GM06990 (cell line): ENCODE results near the gene CCDC81.
A peak's percentile ranks its signal among the peaks of the same experiment; 100 is the strongest.

Experiments used
- DNase-seq: peaks from one replicate; pipeline ENCODE4 v3.0.0-alpha.2; 2011; ENCODE audit not compliant: insufficient read length; ENCODE audit errors: extremely low read depth
- H3K27me3 ChIP-seq: replicated peaks from 2 replicates; pipeline ENCODE4 v1.6.0; 2011; ENCODE audit warnings: low read length; ENCODE audit not compliant: control insufficient read depth, insufficient read depth
- H3K36me3 ChIP-seq: 2 replicates; pipeline ENCODE4 v1.5.1; 2011; ENCODE audit warnings: low read length; ENCODE audit not compliant: control insufficient read depth, insufficient read depth
- H3K4me3 ChIP-seq: replicated peaks from 2 replicates; pipeline ENCODE4 v1.5.1; 2011; ENCODE audit warnings: low read depth, mild to moderate bottlenecking, control low read depth, low read length
- TF ChIP-seq, protein P1 (sequence below): IDR thresholded peaks from 2 replicates; pipeline ENCODE4 v1.5.1; 2011; ENCODE audit warnings: low read length, control low read depth, mild to moderate bottlenecking, inconsistent platforms; ENCODE audit not compliant: insufficient read depth, poor library complexity, severe bottlenecking

Gene CCDC81

DNA sequence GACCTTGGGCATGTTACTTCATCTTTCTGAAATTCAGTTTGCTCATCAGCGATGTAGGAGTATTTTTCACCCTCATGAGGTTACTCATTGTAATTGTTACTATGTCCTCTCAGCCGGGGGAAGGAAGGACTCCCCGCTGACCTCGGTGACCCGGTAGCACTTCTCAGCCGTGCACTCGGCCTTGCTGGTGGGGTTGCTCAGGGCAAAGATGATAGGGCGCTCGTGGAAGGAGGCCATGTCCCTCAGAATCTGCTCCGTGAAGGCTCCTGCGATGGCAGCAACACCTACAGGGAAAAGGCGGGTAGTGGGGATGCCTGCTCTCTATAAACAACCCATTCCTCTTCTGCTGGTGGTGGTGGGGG, 72.2 kb downstream of the CCDC81 start:
- Histone ChIP-seq H3K4me3 (no peak overlapping the region), H3K36me3 (no peaks in the 10 kb centered on the region), H3K27me3 (no peaks in the 10 kb centered on the region)
- DNase-seq = no peak
- TF ChIP-seq, protein P1, sequence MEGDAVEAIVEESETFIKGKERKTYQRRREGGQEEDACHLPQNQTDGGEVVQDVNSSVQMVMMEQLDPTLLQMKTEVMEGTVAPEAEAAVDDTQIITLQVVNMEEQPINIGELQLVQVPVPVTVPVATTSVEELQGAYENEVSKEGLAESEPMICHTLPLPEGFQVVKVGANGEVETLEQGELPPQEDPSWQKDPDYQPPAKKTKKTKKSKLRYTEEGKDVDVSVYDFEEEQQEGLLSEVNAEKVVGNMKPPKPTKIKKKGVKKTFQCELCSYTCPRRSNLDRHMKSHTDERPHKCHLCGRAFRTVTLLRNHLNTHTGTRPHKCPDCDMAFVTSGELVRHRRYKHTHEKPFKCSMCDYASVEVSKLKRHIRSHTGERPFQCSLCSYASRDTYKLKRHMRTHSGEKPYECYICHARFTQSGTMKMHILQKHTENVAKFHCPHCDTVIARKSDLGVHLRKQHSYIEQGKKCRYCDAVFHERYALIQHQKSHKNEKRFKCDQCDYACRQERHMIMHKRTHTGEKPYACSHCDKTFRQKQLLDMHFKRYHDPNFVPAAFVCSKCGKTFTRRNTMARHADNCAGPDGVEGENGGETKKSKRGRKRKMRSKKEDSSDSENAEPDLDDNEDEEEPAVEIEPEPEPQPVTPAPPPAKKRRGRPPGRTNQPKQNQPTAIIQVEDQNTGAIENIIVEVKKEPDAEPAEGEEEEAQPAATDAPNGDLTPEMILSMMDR = no peak

DNA sequence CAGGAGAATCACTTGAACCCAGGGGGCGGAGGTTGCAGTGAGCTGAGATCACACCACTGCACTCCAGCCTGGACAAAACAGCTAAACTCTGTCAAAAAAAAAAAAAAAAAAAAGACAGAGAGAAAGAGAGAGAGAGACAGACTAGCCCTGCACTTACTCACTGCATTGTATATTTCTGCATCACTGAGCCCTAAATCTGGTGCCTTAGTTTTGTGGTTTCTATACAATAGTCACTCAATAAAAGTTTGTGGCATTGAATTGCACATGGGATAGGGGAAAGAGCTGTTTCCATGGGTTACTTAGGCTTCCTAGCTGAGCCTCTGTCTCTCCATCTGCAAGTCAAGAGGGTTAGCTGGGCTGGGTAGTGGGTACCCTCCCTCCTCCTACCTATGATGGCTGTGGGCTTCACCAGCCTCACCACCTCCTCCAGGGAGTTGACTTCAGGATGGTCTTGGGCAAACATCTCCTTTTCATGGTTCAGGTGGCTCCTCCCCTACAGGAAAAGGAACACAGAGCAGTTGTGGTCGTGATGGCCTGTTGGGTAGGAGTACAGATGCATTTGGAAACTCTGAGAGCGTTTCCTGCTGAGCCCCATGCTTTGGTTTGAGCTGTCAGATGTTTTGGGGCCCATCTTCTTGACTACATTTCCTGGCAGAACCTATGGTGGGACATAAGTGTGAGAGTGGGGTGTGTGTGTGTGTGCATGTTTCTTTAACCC, 73.2 kb downstream of the CCDC81 start:
- DNase-seq = no peak
- Histone ChIP-seq H3K4me3 (no peak overlapping the region), H3K36me3 (no peaks in the 10 kb centered on the region), H3K27me3 (no peaks in the 10 kb centered on the region)
- TF ChIP-seq, protein P1 = no peak

DNA sequence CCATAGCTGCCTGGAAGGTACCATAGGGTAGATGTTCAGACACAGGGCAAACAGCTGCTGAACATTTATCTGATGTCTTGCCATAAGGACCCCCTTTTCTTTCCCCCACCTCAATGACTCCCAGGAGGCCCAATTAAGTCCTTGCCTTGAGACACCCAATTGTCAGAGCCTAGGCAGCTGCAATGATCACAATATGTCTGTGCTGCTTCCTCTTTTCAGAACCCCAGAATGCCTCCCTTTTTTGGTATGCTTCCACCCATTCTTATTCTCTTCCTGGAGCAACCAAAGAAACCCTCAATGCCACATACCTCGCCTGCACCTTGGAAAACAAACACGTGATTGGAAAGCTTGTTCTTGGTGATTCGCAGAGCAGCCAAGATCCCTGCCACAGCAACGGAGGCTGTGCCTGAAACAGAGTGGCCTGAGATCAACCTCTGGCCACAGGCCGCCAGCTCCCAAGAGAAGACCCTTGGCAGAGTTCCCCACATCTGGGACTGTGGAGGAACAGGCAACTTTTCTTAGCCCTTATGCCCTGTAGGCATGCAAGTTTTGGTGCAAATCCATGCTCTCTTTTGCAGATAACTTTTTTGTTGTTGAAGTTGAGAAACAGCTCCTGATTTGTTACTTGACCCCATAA, 75.4 kb downstream of the CCDC81 start:
- Histone ChIP-seq H3K4me3 (no peak overlapping the region), H3K36me3 (no peaks in the 10 kb centered on the region), H3K27me3 (no peaks in the 10 kb centered on the region)
- no peak for DNase-seq
- TF ChIP-seq, protein P1 = no peak

- no peaks in the 10 kb centered on the region for H3K36me3 ChIP-seq
- no peak for DNase-seq
- H3K4me3 ChIP-seq = no peak overlapping the region
- TF ChIP-seq, protein P1 = peak; percentile 17
- no peaks in the 10 kb centered on the region for H3K27me3 ChIP-seq
Measured at GRCh38 chr11:86453290-86454030, 78.8 kb downstream of the CCDC81 start.

DNA sequence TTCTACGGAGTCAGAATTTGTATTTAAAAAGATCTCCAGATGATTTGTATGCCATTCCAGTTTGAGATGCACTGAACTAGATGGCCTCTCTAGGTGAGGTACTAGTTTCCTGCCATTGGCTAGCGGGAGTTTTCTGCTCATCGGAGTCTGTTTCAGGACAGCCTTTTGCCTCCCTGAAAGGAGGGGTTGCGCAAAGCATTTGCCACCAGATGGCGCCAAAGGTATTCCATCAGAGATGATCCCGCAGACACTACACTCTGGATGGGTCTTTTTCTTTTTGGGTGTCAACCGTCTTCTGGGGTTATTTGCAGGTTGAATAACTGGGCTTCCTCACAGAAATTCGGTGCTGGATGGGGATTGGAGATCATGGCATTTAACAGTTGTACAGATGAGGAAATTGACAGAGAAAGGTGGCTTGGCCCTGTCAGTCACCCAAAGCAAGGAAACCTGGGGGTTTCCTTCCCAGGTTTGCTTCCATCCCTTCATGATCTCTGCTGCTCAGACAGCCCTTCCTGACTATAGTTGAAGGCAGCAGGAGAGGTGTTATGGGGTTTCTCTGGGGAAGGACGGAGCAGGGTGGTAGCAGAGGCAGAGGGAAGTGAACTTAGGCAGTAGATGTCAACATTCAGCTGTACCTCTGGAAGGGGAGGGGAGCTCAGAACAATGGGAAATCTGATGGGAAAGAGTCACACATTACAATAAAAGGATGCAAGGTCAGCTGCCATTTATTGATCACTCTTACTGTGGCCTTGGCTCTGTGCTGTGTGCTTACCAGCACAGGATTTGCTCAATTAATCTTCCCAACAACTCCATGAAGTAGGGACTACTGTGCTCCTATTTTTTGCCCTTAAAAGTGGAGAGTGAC, 81.6 kb downstream of the CCDC81 start:
- TF ChIP-seq, protein P1 = peak; percentile 83
- H3K27me3 ChIP-seq = no peaks in the 10 kb centered on the region
- no peaks in the 10 kb centered on the region for H3K36me3 ChIP-seq
- no peak for DNase-seq
- no peak overlapping the region for H3K4me3 ChIP-seq
